ENCODE results near the gene CD99L2. TPM values are rescaled to one million over a fixed set of nuclear protein-coding genes. Genes with fewer than 3 reads are reported as not detected.

Gene CD99L2
- polyA plus RNA-seq (2014; cell fraction: cytosol; rRNA removed), result 35.1 and 35.7 TPM in 2 replicates
- polyA plus RNA-seq (2014; cell fraction: nucleus; rRNA removed), result 11.5 and 12.5 TPM in 2 replicates

GRCh38 chrX:150898343-150899190 lies at the start of gene CD99L2:
Gene CD99L2, minus strand, starts transcription at chrX:150898668. Its CDS starts 80 bp downstream, at chrX:150898588.
- peak; percentile 80 for DNase-seq (ENCODE audit: low spot score)

- DNase-seq (ENCODE audit: low spot score), result no peak
Observed at GRCh38 chrX:150944233-150944632, 45.8 kb upstream of the CD99L2 start.

DNA sequence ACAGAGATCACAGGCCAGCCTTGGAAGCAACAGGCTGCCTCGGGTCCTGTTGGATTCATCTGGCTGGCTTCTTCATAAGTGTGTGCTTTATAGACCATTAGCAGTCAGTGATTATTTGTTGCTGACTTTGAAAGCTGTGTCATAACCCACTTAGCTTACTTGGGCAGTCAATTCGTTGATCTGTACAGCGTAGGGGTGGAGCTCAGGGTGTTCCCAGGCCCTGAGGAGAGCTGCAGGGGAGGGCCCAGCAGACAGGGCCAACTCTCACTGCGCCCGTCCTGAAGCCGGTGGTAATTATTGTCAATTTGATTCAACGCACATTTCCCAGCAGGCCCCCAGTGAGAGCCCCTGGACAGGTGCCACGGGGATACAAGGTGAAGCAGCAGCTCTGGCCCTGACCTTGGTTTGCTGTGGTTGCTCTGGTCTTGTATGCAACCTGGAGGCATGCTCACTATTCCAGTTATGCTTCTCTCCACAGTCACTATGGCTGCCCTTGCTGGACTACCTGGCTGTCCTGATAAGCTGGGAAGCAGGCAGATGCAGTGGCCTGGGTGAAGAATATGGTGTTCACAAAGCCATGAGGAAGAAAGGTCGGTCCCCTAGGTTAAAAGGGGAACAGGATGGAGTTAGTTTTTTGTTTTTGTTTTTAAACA lies 44.6 kb upstream of the CD99L2 start:
- peak; percentile 2 for DNase-seq (ENCODE audit: low spot score)

GRCh38 chrX:150941580-150941979 lies 43.1 kb upstream of the CD99L2 start:
- no peak for DNase-seq (ENCODE audit: low spot score)

DNA sequence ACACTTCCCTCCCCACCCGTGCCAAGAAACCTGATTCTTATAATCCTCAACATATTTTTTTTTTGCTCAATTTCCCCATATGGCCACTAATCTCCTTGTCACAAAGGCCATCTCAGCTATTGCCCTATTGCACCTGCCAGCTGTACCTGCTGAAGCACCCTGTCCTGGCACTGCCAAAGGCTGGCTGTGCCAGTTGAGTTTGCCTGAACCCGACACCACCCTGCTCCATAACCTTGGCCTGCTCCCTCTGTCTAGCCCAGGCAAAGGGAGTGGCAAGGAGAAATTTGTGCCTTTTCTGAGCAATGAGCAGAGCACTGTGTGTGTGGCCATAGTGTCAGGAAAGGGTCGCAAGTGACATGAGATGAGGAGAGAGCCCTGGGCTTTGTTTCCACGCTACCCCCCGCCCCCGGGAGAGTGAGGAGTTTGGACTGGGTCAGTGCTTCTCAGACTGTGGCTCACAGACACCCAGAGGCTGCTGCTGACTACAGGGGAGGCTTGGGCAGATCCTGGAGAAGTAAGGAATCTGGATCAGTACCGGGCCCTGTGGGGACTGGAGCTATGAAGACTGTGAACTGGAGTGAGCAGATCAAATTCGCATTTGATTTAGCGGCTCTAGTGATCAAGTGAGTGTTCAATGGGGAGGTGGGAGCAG lies 42.5 kb upstream of the CD99L2 start:
- DNase-seq (ENCODE audit: low spot score), result no peak

GRCh38 chrX:150936556-150936955 lies 38.1 kb upstream of the CD99L2 start:
- DNase-seq (ENCODE audit: low spot score), result no peak

DNA sequence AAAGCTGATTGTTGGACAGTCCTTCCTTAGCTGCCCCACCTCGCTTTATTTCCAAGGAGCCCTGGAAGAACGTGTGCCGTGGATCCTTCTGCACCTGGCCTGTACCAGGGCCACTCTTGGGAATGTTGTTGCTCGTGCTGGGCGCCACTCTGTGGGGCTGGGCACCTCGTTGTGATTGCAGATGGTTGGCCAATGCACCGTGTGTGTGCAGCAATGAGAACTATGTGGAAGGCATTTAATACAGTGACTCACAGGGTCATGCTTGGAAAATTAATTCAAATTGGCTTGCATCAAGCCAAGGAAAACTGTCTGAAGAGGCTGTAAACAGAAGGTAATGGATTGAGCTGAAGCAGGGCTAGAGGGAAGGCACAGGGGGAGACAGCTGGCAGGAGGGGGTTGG lies 37.0 kb upstream of the CD99L2 start:
- DNase-seq (ENCODE audit: low spot score), result no peak

- DNase-seq (ENCODE audit: low spot score), result no peak
Observed at GRCh38 chrX:150934453-150934852, 36.0 kb upstream of the CD99L2 start.

- no peak for DNase-seq (ENCODE audit: low spot score)
Observed at GRCh38 chrX:150933945-150934350, 35.5 kb upstream of the CD99L2 start.

DNA sequence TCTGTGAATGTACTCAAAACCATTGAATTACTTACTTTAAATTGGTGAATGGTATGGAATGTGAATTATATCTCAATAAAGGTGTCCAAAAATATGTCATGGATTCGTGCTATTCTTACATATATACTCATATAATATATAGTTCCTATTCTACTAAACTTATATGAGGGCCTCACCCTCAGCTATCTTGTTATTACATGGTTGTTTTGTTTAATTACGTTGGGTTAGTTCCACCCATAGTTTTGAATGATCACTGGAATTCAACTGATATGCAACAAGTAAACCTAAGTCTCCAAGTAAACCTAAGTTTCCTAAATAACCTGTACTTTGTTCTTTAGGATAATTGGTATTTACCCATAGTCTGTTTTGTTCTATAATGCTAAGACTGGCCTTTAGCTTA lies 30.6 kb upstream of the CD99L2 start:
- no peak for DNase-seq (ENCODE audit: low spot score)

- no peak for DNase-seq (ENCODE audit: low spot score)
Observed at GRCh38 chrX:150926791-150927190, 28.3 kb upstream of the CD99L2 start.

DNA sequence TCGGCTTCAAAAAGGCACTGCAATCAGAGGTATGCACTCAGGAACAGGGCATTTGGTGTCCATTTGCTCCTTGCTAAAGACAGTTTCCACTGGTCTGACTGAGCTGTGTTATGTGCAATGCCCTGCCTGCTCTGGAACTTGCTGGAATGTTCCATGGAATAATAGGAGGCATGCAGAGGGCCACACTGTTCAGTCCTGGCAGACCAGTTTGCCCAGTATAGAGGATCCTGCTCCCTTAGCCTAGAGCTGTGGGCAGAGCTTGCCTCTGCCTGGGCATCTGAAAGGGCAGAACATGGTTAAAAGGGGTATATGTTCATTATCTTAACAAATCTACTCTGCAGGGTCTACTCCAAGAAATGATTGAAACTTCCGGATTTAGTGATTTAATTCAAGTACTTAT lies 27.8 kb upstream of the CD99L2 start:
- DNase-seq (ENCODE audit: low spot score), result no peak

- DNase-seq (ENCODE audit: low spot score), result no peak
Observed at GRCh38 chrX:150919401-150919800, 20.9 kb upstream of the CD99L2 start.

DNA sequence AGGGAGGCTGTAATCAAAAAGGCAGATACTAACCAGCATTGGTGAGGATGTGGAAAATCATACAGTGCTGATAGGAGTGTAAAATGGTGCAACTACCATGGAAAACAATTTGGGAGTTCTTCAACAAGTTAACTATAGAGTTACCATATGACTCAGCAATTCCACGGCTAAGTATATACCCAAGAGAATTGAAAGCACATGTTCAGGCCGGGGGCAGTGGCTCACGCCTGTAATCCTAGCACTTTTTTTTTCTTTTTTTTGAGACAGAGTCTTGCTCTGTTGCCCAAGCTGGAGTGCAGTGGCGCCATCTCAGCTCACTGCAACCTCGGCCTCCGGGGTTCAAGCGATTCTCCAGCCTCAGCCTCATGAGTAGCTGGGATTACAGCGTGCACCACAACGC lies 15.0 kb upstream of the CD99L2 start:
- no peak for DNase-seq (ENCODE audit: low spot score)

DNA sequence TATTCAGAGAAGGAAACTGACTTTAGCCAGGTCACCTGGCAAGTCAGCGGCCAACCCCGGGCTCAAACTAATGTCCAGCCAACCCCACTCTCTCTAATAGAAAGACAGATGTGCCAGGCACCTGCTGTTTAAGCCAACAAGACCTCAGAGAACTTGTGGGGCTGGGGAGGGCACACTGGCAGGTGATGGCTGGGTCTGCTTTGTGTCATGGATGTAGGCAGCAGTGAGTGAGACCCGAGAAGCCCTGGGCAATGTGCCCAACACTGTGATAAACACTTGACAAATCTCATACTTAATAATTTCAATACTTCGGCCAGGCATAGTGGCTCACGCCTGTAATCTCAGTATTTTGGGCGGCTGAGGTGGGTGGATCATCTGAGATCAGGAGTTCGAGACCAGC lies 9.0 kb upstream of the CD99L2 start:
- no peak for DNase-seq (ENCODE audit: low spot score)

GRCh38 chrX:150906694-150907093 lies 8.2 kb upstream of the CD99L2 start:
- DNase-seq (ENCODE audit: low spot score), result no peak

DNA sequence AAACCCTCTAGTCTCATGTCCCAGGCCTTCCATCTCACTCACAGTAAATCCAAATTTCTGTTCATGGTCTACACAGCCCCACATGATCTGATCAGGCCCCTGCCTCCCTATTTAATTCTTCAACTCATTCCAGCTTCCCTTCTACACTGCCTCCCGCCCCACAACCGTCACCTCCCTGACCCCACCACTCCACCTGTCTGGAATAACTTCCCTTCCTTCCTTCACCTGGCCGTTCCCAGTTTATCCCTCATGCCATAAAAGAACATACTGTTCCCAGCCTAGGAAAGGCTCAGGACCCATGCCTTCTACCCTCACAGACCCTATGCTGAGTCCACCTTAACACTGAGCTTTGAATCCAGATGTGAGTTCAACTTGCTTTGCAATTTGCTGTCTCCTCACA lies 6.8 kb upstream of the CD99L2 start:
- DNase-seq (ENCODE audit: low spot score), result no peak

- DNase-seq (ENCODE audit: low spot score), result no peak
Observed at GRCh38 chrX:150903110-150903508, 4.6 kb upstream of the CD99L2 start.

DNA sequence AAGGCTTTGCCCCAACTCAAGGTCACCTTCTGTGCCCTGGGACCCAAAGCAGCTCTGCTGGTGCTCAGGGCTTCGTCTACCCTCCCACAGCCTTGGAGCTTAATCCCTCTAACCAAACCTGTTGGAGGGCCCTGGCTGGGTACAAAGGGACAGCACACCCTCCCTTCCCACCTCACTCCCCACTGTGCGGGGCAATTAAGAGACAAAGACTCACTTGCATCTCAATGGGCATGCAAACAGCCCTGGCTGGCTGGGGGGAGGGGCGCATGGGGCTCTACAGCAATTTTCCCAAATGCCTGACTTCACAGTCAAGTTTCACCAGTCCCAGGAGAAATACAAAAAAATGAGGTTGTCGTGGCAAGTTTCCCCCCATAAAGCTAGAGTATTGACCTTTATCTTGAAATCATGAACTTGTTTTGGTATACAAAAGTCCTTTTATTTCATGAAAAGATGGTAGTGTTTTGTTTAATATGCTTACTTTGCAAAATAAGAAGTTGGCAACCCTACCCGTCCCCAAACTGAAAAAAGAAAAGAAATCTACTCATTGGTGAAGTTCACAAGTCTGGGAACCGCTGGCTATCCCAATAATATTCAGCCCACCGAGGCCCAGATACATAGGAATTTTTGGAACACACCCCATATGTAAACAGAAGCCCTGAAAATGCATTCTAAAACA lies 4.1 kb upstream of the CD99L2 start:
- DNase-seq (ENCODE audit: low spot score), result no peak

DNA sequence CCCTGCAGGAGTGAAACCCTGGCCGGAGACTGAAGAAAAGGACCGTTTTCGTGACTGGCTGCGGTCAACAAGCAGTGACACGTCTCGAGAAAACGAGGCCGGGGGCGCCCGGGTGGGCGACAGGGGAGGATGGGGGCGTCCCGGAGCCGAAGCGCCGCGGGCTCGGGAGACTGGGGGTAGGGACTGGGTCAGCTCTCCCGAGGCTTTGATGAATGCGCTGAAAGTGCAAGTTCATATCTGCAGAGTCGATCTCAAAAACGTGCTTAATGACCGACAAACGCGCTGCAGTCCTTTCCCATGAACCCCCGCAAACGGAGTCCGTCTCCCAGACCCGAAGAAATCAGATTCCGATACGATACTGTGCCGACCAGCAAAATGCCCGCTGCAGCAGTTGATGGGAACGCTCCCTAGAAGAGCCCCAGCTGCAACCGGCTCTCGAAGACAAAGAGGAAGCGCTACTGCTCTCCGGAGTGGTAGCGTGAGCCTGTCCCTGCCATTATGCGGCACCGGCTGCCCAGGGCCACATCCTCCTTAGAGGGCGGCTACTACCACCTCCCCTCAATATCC lies 806 bp upstream of the CD99L2 start:
- DNase-seq (ENCODE audit: low spot score), result peak; percentile 31
